ENCODE data around the gene PLA2G7.
"Not testable (repeated sequence)": the region's sequence is repeated elsewhere in the genome, so short reads cannot be mapped to it uniquely, and the experiment has no call there.

GRCh38 chr6:46774736-46775135, 39.6 kb upstream of the PLA2G7 start:
- not testable (repeated sequence) for TF ChIP-seq CTCF (IDR thresholded peaks at IDR 0.05); ETV6 (CRISPR knock-in tag; IDR thresholded peaks at IDR 0.05); ZNF512 (CRISPR knock-in tag; IDR thresholded peaks at IDR 0.05; ENCODE audit: borderline replicate concordance); ATF2 (CRISPR knock-in tag; IDR thresholded peaks at IDR 0.05; ENCODE audit: borderline replicate concordance, low read depth); FOXJ3 (CRISPR knock-in tag; IDR thresholded peaks at IDR 0.05; ENCODE audit: borderline replicate concordance); JUN (CRISPR knock-in tag; IDR thresholded peaks at IDR 0.05)
- TF ChIP-seq, protein P1, sequence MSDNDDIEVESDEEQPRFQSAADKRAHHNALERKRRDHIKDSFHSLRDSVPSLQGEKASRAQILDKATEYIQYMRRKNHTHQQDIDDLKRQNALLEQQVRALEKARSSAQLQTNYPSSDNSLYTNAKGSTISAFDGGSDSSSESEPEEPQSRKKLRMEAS (CRISPR knock-in tag; IDR thresholded peaks at IDR 0.05): not testable (repeated sequence)

All from WTC11 (cell line).